GM21825 (cell line): Measurements from ENCODE around the gene RAB17.

Experiments used
- ATAC-seq: cut with Tn5 transposase; IDR thresholded peaks from one replicate; pipeline ENCODE4 v1.9.1; 2021; ENCODE audit warnings: mild to moderate bottlenecking, moderate library complexity; ENCODE audit not compliant: unreplicated experiment

Gene RAB17

GRCh38 chr2:237590272-237591140 lies at the start of gene RAB17:
Gene RAB17, minus strand, starts transcription at chr2:237590734. Its CDS starts 4,580 bp downstream, at chr2:237586154.
- ATAC-seq: no peak

- ATAC-seq: no peak
Observed at GRCh38 chr2:237639836-237640220, 49.3 kb upstream of the RAB17 start.

- no peak for ATAC-seq
Observed at GRCh38 chr2:237639052-237639835, 48.7 kb upstream of the RAB17 start.

GRCh38 chr2:237638176-237638575 lies 47.6 kb upstream of the RAB17 start:
- no peak for ATAC-seq

- ATAC-seq: no peak
Observed at GRCh38 chr2:237637429-237638135, 47.0 kb upstream of the RAB17 start.

GRCh38 chr2:237636578-237636977 lies 46.0 kb upstream of the RAB17 start:
- no peak for ATAC-seq

- no peak for ATAC-seq
Observed at GRCh38 chr2:237633061-237633561, 42.6 kb upstream of the RAB17 start.

GRCh38 chr2:237631801-237632585 lies 41.5 kb upstream of the RAB17 start:
- no peak for ATAC-seq

GRCh38 chr2:237631007-237631785 lies 40.7 kb upstream of the RAB17 start:
- ATAC-seq: no peak

- ATAC-seq: no peak
Observed at GRCh38 chr2:237630216-237631000, 39.9 kb upstream of the RAB17 start.

- no peak for ATAC-seq
Observed at GRCh38 chr2:237629739-237630138, 39.2 kb upstream of the RAB17 start.

GRCh38 chr2:237629188-237629534 lies 38.6 kb upstream of the RAB17 start:
- no peak for ATAC-seq

- no peak for ATAC-seq
Observed at GRCh38 chr2:237628247-237629187, 38.0 kb upstream of the RAB17 start.

GRCh38 chr2:237627441-237628246 lies 37.1 kb upstream of the RAB17 start, which contains the start of gene LRRFIP1:
Gene LRRFIP1, plus strand, starts transcription at chr2:237627587. Its CDS starts 58 bp downstream, at chr2:237627645.
- ATAC-seq: no peak

- no peak for ATAC-seq
Observed at GRCh38 chr2:237626813-237627440, 36.4 kb upstream of the RAB17 start.

- ATAC-seq: no peak
Observed at GRCh38 chr2:237625777-237626176, 35.2 kb upstream of the RAB17 start.
